IMR-90 (cell line): ENCODE data around the gene TINCR.

Source experiments
- BHLHE40 ChIP-seq: fragments of 150-350 bp; IDR thresholded peaks from 2 replicates; pipeline ENCODE4 v1.6.1; 2016; ENCODE audit warnings: mild to moderate bottlenecking, low read depth, low read length
- CEBPB ChIP-seq: IDR thresholded peaks from 2 replicates; pipeline ENCODE4 v1.6.1; 2012; ENCODE audit warnings: low read depth, low read length, improper control_type of control experiment
- CTCF ChIP-seq: conservative IDR thresholded peaks from 2 replicates; pipeline ENCODE4 v1.5.1; 2012; ENCODE audit warnings: mild to moderate bottlenecking, low read depth, low read length, improper control_type of control experiment
- ELK1 ChIP-seq: fragments of 150-350 bp; IDR thresholded peaks from 2 replicates; pipeline ENCODE4 v1.6.1; 2016; ENCODE audit warnings: low read depth, mild to moderate bottlenecking, low read length, moderate library complexity, borderline replicate concordance
- FOS ChIP-seq: fragments of 150-350 bp; IDR thresholded peaks from 2 replicates; pipeline ENCODE4 v1.6.1; 2016; ENCODE audit warnings: low read depth, low read length
- MAFK ChIP-seq: IDR thresholded peaks from 2 replicates; pipeline ENCODE4 v1.6.1; 2012; ENCODE audit warnings: low read depth, low read length, improper control_type of control experiment
- MAZ ChIP-seq: IDR thresholded peaks from 2 replicates; pipeline ENCODE4 v1.6.1; 2012; ENCODE audit warnings: low read depth, mild to moderate bottlenecking, low read length, improper control_type of control experiment, moderate library complexity, borderline replicate concordance
- MXI1 ChIP-seq: IDR thresholded peaks from 2 replicates; pipeline ENCODE4 v1.6.1; 2012; ENCODE audit warnings: low read depth, mild to moderate bottlenecking, low read length, moderate library complexity, borderline replicate concordance
- POLR2A ChIP-seq: IDR thresholded peaks from 2 replicates; pipeline ENCODE4 v1.6.1; 2012; ENCODE audit warnings: mild to moderate bottlenecking, low read depth, low read length
- RAD21 ChIP-seq: IDR thresholded peaks from 2 replicates; pipeline ENCODE4 v1.6.1; 2012; ENCODE audit warnings: low read length, improper control_type of control experiment
- RCOR1 ChIP-seq: IDR thresholded peaks from 2 replicates; pipeline ENCODE4 v1.6.1; 2012; ENCODE audit warnings: mild to moderate bottlenecking, low read length, improper control_type of control experiment; ENCODE audit not compliant: insufficient replicate concordance
- RFX5 ChIP-seq: IDR thresholded peaks from 2 replicates; pipeline ENCODE4 v1.8.0; 2012; ENCODE audit warnings: low read depth, mild to moderate bottlenecking, low read length, moderate library complexity
- SMC3 ChIP-seq: fragments of 150-350 bp; IDR thresholded peaks from 2 replicates; pipeline ENCODE4 v1.6.1; 2016; ENCODE audit warnings: low read depth, mild to moderate bottlenecking, antibody characterized with exemption, low read length, moderate library complexity
- TF ChIP-seq, protein P1 (sequence below): fragments of 150-350 bp; IDR thresholded peaks from 2 replicates; pipeline ENCODE4 v1.6.1; 2017; ENCODE audit warnings: mild to moderate bottlenecking, antibody characterized with exemption, low read length, low read depth

DNA sequence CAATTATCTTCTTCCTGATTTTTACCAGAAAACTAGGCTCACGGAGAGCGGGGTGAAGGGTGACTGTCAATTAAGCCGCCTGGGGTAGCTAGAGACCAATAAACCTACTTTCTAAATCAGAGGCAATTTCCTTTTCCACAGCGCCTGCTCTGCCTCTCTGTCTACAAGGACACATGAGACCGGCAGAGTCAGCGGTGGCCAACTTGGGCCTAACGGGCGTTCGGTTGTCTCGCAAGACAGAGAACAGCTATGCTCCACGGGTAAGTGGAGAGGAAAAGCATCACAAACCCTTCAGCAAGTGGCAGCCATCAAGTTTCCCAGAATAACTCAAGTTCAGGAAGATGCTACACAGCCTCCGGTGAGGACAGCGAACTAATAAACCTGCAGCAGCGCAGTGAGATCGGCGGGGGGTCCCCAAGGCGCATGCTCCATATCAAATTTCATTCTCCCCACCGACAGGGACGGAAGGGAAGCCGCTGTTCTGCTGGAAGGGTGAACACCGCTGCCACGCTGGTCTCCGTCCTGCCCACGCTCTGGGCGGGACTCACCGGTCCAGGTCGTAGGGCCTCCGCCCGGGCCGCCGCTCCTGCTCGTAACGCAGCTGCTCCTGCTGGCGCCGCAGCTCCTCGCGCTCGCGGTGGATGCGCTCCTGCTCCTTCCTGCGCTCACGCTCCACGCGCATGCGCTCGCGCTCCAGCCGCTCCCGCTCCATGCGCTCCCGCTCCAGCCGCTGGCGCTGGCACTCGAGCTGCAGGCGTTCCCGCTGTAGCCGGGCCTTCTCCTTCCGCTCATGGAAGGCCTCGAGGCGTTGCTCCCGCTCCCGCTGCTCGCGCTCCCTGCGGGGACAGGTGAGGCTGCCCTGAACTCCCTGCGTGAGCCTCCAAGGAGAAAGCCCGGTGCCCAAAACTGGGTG, 25.8 kb upstream of the TINCR start:
- TF ChIP-seq SMC3, result no peak
- TF ChIP-seq CTCF, result no peak
- TF ChIP-seq CEBPB, result no peak
- no peak for TF ChIP-seq MAFK
- no peak for TF ChIP-seq POLR2A
- TF ChIP-seq RFX5, result no peak
- TF ChIP-seq, protein P1, sequence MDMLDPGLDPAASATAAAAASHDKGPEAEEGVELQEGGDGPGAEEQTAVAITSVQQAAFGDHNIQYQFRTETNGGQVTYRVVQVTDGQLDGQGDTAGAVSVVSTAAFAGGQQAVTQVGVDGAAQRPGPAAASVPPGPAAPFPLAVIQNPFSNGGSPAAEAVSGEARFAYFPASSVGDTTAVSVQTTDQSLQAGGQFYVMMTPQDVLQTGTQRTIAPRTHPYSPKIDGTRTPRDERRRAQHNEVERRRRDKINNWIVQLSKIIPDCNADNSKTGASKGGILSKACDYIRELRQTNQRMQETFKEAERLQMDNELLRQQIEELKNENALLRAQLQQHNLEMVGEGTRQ, result no peak
- TF ChIP-seq RCOR1, result no peak
- no peak for TF ChIP-seq ELK1
- no peak for TF ChIP-seq RAD21
- no peak for TF ChIP-seq FOS
- TF ChIP-seq MXI1, result no peak
- TF ChIP-seq BHLHE40, result no peak
- TF ChIP-seq MAZ, result no peak
